GM21423 (cell line): ENCODE data around the gene KRT81.
"Not testable (repeated sequence)": the region's sequence is repeated elsewhere in the genome, so short reads cannot be mapped to it uniquely, and the experiment has no call there.

Experiments
- ATAC-seq: cut with Tn5 transposase; IDR thresholded peaks from one replicate; pipeline ENCODE4 v1.9.1; 2021; ENCODE audit warnings: mild to moderate bottlenecking, moderate library complexity; ENCODE audit not compliant: unreplicated experiment

KRT81 gene

DNA sequence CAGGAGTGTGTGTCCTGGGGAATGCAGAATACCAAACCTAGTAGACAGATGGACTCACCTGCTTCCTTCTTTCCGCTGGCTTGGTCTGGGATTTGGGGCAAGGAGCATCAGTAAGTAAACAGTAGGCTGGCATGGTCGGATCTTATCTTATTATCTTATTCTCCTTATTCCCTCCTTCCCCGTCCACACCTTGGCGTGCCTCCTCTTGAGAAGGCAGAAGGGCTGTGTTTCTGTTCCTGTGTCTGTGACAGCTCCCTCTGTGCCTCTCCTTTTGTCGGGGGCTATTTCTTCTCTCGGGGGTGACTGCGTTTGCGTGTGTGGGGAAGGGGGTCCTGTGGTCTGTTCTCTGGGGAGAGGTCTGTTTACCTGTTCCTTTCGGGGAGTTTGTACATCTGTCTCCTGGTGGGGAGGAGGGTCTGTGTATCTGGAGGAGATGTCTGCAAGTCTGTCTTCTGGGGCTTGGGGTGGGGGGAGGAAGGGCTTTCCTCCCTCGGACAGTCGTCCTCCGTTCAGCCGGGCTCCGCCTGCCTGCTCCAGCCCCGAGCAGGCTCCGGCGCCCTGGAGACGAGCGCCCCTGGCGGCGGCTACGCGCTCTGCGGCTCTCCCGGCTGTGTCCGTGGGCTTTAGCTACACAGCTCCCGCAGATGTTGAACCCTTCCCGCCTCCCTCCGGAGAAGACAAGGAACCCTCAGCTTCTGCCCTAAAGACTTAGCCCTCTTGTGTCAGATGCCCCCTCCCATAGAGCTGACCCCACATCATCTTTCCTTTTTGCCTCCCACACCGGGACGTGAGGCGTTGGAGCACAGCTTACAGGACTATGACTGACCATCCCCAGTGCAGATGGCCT lies 12.5 kb downstream of the KRT81 start:
- ATAC-seq = peak; percentile 83

DNA sequence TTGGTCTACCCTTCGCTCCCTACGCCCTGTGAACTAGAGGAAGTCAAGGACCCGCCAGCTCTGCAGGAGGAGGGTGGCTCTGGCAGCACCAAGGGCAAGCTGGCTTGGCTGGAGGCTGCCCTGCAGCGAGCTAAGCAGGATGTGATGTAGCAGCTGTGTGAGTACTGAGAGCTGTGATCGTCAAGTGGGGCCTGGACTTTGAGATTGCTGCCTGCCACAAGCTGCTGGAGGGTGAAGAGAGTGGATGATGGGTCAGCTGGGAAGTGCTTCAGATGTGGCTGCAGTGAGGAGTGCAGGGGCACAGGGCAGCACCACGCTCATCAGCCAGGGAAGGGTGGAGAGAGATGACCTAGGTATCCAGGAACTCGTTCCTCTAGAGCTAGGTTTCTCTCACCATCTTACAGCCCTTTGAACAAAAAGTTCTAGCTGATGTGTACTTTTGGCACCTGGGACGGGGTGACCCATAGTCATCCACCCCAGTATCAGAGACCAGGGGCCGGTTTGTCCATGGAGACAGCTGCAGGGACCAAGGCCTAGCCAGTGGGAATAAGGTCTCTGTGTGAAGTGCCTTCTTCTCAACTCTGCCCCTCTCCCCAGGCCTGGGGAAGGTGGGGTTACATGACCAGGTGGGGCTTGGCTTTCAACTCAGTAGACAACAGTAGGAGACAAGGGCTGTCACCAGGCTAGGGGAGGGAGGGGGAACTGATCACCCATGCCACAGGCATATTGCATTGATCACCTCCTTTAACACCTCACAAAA lies 13.7 kb downstream of the KRT81 start:
- no peak for ATAC-seq

DNA sequence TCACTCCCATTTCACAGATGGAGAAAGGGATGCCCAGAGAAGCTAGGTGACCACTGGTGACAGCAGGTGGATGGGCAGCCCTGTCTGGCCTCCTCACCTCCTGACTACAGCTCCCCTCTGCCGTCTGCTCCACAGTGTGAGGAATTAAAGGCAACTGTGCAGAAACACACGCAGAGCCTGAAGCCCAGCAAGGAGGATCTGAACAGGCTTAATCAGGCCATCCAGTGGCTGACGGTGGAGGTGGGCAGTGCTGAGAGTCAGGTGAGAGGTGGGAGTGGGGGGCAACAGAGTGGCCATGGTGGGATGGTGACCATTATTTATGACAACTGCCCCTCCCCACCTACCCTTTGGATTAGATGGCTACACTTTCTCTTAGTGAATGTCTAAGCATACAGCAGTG lies 15.6 kb downstream of the KRT81 start:
- no peak for ATAC-seq

DNA sequence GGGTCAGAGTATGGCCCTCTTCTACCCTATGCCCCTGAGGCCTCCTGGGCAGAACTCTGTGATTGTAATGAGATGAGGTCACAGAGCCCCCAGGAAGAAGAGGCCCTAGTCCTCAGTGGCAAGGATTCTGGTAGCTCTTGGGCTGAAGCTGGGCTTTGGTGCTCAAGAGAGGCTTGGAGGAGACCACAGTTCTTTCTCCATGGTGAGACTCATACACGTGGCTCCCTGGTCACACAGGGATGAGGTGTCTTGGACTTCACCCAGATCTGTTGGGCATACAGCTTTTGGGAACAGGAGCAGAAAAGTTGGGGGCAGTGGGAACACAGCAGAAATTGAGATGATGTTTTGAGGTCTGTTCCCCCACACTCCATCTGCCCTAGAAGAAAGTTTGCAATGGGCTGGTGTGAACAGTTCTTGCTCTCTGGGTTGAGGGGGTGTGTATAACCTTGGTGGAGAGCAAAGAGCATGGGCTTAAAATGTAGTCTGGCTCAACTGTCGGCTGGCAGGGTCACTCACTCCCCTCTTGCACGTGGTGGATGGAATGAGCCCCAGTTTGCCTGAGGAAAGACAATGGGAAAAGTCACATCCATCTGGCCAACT lies 16.7 kb downstream of the KRT81 start, which contains the start of gene KRT86:
Gene KRT86 (plus strand): TSS at position 125 of the 600 bp plus-strand sequence. CDS start 27,272 bp downstream, outside the sequence.
- no peak for ATAC-seq

DNA sequence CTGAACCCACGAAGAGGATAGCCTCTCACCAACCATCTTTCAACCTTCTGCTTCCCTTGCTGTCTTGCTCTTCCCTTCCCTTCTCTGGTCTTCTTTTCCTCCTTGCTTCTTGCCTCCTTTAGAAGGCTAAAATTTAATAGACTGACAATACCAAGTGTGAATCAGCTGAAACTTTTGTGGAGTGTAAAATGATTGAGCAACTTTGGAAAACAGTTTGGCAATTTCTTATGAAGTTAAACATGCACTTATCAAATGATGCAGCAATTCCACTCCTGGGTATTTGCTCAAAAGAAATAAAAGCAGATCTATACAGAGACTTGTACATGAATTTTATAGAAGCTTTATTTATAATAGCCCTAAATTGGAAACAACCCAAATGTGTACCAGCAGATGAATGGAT lies 20.2 kb downstream of the KRT81 start:
- ATAC-seq = no peak

DNA sequence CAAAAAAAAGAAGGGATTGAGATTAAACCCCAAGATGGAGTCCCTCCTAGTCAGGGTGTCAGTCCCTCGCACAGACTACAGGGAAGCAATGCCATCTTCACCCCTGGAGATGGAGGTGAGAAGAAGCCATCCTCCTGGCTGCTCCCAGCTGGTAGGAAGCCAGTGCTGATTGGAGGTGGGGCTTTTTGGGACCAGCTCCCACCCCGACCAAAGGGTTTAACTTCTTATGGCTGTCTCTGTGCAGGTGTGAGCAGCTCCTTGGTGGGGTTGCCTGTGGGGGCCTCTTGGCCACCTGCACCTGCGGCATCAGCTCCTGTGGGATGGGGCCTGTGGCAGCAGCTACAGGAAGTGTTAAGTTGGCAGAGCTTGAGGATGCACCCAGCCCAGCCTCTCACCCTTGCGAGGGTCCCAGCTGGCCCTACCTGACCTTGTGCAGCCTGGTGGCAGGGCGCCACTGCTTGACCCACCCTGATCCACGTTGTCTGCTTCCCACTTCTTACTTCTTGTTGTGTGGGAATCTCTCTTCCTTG lies 20.7 kb downstream of the KRT81 start:
- no peak for ATAC-seq

DNA sequence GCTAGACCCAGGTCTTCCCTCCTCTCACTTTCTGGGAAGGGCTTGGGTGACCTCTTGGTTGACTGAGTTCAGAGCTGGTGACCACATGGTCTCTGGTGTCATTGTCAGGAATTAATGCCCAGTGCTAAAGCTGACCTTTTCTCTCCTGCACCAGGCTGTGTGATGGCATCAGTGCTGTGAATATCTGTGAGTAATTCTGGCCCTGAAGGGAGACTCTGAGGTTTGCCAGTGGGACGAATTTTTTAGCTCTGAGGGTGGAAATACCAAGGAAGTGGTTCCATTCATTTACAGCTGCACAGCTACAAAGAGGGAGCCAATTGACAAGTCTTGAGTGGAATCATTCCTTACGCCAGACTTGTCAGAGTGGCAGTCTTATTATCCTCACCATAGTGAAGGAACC lies 23.1 kb downstream of the KRT81 start:
- ATAC-seq = no peak

DNA sequence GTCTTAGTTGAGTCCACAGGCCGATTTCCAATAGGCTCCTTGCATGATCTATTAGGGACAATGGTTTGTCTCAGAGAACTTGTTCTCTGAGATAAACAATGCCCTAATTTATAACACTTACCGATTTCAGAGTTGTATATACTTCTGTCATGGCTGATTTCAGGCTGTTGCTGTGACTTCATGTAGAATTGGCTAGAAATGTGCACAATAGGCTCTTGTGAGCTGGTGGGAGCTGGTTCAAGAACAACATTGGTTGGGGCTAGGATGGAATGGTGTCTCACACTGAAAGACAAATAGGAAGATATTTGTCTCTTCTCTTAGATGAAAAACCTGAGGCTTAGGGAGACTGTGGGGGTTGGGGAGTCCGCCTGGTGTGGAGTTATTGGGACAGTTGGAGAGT lies 23.6 kb downstream of the KRT81 start:
- ATAC-seq = no peak

DNA sequence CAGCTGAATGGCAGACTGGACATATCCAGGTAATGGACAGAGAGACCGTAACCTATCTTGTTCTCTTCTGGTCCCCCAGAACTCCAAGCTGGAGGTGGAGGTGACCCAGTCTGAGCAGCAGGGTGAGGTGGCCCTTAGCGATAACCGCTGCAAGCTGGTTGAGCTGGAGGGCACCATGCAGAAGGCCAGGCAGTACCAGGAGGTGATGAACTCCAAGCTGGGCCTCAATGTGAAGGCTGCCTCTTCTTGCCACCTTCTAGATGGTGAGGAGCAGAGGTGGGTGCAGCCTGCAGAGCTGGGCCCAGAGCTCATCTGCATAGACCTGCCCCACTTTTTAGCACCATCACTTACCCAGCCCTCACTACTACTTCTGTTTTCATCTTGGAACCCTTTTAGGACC lies 24.1 kb downstream of the KRT81 start:
- ATAC-seq = no peak

DNA sequence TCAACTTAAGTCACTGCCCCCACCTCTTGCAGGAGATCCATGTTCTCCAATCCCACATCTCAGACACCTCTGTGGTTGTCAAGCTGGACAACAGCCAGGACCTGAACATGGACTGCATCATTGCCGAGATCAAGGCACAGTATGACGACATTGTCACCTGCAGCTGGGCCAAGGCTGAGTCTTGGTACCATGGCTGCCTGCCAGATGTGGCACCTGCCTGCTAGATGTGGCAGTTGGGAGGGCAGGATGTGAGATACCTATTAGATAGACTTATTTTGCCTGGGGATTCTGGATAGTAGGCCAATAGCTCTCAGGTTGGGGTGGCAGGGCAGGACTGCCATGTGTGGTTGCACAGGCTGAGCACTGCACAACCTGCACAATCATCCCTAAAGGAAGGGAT lies 24.8 kb downstream of the KRT81 start:
- ATAC-seq = no peak

DNA sequence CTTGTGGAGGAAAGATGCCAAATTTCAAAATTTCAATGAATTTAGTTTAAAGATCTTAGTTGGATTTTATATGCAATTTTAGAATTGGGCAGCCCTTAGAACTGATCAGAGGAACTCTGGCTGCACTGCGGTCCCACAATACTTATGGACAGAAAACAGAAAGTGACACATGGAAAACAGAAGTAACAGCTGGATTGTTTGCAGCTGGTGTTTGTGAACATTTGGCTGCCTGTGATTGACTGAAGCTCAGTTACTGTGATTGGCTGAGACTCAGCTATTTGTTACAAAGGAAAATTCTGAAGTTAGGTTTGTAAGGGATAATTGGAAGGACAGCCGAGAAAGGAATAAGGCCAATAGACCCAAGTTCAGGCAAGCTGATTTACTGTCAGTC lies 26.9 kb downstream of the KRT81 start:
- no peak for ATAC-seq

DNA sequence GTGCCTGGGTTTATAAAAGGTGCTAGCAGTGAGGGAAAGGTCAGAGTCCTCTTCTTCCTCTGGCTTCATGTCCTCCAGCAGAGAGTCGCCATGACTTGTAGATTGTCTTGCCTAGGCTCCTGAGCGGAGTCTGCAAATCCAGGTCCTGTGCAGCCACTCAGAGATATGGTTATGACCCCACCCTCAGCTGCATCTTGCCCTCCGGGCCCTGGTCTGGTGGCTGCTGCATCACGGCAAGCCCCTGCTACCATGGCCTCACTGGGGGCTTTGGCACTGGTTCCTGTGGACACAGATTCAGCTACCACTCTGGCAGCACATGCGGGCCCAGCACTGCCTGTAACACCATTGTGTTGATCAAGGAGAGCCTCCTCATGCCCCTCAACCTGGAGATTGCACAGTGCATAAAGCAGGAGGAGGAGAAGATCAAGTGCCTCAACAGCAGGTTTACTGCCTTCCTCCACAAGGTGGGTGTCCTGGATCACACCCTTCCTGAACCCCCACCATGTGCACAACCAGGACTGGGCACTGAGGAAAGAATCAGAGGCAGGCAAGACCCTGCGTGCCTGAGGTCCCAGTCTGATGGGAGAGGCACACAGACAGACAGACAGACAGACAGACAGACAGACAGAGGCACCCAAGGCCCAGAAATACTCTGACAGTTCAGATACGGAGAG lies 27.4 kb downstream of the KRT81 start:
- ATAC-seq = no peak

DNA sequence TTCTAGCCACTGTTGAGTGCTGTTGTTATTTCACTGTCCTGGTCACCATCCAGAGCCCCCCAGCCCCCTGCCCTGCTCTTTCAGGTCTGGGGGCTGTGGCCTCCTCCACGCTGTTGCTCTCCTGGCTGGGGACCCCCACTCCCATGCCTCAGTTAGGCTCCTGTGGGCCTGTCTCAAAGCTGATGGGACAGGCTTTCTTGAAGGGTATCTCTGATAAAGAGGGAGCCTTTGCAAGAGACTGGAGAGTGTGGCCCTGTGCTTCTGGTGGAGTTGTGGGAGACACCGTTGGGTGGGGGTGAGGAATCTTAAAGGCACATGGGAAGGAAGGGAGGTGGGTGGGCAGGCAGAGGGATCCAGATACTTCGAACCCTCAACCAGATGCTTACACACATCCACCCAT lies 29.0 kb downstream of the KRT81 start:
- ATAC-seq = no peak

DNA sequence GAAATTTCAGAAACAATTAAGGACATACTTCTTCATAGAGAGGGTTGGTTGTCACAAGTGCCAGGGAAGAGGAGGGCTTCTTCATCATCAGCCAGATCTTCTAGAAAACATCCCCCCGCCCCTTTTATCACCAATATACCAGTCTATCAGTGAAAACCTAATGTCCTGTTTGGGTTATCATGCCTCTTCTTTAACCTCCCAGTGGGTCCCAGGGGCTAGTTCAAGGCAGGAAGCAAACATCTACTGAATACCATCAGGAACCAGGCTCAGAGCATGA lies 30.2 kb downstream of the KRT81 start:
- ATAC-seq = no peak

DNA sequence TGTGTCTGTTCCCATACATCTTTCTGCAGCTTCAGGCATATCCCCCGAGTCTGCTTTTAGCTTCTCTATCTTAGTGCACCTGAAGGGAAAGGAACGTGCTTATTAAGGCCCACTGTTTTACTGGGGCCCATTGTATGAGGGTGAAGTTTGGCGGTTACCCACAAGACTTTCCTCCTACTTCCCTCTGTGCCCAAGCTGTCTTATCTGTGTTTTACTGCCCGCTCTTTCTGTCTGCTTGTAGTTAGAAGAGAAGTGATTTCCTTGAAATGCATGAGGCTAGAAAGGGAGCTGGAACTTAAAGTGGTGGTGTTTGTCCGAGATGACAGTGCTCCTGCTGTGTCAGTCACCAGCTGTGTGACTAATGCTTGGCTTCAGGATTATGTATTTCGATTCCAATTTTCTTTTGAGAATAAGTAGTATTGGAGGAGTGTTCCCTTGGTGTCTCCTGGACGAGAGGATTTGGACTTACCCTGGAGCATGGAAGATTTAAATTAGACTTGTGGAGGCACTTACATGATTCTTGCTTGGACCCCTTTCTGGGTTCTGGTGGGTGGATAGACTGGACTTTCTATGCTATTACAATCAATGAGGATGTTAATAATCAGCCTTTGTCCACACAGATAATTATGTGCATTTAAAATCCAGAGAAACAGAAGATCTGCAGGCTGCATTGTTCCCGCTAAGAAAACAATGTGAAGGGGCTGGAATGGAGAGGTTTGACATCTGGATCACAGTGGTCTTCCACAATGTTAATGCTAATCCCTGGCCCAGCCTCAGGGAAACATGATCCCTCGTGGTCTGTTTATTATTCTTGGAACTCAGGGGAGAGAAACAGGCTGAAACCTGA lies 30.8 kb downstream of the KRT81 start:
- ATAC-seq = no peak

DNA sequence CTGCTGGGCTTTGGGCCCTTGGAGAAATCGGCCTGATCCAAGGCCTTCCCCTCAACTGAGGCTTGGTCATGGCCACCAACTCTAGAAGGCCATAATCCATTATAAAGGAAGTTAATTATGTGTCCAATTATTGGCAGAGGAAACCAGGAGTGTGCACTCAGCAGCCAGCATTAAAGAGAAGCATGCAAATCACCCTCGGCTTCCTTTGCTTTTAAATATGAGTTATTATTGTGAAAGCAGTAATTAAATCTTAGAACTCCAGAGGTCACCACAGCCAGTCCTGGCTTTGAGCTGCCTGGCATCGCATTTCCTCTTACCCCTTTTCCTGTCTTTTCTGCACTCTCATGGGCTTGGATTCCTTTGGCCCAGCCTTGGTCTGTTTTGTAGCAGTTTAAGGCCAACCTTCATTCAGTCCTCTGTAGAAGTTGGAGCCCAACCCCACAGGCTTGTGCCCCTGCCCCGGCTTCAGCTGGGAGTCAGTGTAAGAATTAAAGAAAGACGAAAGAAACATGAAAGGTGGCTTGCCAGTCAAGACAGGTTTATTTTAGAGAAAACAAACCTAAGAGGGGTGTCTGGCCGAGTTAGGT lies 31.6 kb downstream of the KRT81 start:
- ATAC-seq = no peak

DNA sequence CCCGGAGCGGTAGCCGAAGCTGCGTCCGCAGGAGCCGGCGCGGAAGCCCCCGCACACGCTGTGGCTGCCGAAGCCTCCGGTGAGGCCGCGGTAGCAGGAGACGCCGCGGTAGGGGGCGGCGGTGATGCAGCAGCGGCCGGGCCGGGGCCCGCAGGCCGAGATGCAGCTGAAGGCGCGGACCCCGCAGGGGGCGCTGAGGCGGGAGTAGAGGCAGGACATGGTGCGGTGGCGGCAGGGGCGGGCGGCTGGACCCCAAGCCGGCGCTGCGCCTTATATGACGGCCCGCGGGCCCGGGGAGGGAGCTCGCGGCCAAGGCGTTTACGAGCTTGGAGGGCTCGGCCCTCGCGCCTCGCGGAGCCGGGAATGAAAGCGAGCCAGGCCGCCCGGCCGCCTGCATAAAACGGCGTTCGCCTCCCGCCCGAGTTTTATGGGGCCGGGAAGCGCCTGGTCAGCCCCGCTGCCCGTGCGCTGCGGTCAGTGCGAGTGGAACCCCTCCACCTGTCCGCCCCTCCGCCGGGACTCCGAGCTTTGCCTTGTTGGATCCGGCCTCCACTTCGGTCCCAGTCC lies 32.9 kb downstream of the KRT81 start:
- no peak for ATAC-seq

DNA sequence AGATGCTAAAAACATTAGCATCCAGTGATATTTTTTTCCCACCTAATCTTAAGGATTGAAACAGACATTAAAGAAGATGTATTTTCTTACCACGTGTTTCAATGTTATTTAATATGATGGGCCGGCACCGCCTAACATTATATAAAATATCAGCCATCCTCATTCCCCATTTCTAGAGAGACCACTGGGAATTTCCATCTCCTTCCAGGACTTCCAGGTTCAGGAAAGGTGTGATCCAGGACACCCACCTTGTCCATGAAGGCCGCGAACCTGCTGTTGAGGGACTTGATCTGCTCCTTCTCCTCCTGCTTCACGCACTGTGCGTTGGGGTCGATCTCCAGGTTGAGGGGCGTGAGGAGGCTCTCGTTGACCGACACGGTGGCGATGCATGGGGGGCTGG lies 33.4 kb downstream of the KRT81 start:
- not testable (repeated sequence) for ATAC-seq

DNA sequence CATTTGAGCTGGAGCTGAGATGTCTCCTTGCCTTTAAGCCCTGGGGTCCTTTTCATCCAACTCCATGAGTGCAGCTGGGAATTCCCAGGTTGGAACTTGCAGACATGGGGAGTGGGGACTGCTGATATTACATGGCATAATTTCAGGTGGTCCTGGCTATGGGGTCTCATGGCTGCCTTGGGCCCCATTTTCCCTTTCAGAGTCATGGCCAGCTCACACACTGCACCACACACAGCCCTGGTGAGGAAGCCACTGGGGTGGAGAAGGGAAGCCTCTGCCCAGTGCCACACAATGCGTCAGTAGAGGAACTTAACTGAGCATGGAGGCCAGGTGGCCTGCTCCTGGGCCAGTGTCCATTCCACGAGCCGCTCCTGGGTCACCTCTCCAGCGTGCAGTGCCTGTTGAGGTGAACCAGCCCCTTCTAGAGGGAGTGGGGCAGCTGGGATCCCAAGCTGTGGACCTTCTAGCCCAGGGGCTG lies 34.2 kb downstream of the KRT81 start:
- no peak for ATAC-seq

DNA sequence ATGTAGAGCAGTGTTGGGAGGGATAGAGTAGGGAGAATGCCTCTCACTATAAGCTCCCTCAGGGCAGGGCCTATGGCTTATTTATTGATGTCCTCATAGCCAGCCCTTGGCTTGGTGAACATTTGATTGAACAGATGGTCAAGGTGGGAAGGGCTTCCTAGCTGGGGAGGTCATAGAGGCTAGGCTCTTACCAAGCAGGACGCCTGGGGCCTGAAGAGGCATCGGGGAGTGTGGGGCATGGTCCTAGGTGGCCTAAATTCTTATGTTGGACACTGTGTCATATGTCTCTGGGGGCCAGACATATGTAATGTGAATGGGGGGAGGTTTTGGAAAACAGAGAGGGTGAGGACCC lies 34.8 kb downstream of the KRT81 start:
- no peak for ATAC-seq
